Measurements from ENCODE around the gene POC1A.
"Not testable (repeated sequence)": the region's sequence is repeated elsewhere in the genome, so short reads cannot be mapped to it uniquely, and the experiment has no call there.

The POC1A gene

GRCh38 chr3:52183786-52184445, 29.7 kb upstream of the POC1A start:
- DNase-seq, result no peak

- no peak for DNase-seq
Observed at GRCh38 chr3:52182691-52183090, 28.5 kb upstream of the POC1A start.

GRCh38 chr3:52182196-52182595, 28.0 kb upstream of the POC1A start:
- DNase-seq, result peak; percentile 93

DNA sequence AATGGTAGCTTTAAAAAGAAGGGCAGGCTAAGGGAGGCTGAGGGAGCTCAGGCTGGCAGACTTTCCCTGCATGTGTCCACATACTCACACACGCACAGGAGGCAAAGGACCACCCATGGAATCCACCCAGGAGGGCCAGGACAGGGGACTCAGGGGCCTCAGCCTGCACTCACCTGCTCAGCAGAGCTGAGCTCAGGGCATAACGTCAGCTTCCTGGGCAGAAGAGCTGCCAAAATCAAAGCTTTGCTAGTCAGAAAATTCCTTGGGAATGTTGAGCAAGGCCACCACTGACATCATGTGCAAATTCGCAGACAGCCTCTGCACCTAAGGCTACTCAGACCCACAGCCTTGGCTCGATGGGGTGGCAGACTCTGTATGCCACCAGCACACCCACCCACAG, 27.3 kb upstream of the POC1A start:
- DNase-seq, result no peak

DNA sequence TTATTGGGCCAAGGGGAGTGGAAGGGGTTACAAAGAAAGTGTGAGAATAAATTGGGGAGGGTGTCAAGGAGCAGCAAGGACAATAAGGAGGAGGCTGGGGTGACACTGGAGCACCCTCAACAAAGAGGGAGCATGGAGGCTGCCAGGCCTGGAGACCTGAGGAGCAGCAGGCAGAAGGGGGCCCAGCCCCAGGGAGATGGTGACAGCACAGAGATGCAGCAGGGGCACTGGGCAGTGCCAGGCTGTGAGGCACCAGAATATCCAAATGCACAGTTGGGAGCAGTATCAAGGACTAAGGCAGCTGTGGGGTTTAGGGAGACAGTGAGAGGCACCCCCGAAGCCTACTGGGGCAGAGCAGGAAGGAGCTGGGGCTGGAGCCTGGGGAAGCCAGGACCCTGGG, 24.3 kb upstream of the POC1A start:
- no peak for DNase-seq

DNA sequence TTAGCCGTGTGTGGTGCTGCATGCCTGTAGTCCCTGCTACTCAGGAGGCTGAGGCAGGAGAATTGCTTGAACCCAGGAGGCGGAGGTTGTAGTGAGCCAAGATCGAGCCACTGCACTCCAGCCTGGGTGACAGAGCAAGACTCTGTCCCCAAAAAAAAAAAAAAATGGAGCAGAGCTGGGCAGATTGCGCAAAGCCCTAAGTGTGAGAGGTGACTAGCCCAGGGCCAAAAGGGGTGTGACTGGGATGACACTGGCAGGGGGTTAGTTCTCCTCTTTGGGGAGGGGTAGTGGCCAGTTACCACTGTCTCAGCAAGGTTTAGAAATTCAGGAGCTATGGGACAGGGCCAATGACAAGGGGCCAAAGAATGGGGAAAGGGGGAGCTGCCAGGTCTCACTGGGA, 23.9 kb upstream of the POC1A start:
- peak; percentile 31 for DNase-seq

DNA sequence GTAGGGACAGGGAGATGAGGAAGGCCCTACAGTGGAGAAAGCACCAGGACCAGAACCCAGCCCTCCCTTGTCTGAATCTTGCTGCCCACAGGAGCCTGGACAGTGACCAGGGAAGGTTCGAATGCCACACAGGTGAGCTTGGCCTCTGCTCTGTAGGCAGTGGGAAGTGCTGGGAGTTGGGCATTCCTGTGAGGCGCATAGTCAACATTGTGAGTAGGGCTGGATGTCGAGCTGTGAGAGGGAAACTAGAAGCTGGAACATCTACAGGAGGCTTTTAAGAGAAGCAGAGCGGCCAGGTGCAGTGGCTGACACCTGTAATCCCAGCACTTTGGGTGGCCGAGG, 23.4 kb upstream of the POC1A start:
- no peak for DNase-seq

DNA sequence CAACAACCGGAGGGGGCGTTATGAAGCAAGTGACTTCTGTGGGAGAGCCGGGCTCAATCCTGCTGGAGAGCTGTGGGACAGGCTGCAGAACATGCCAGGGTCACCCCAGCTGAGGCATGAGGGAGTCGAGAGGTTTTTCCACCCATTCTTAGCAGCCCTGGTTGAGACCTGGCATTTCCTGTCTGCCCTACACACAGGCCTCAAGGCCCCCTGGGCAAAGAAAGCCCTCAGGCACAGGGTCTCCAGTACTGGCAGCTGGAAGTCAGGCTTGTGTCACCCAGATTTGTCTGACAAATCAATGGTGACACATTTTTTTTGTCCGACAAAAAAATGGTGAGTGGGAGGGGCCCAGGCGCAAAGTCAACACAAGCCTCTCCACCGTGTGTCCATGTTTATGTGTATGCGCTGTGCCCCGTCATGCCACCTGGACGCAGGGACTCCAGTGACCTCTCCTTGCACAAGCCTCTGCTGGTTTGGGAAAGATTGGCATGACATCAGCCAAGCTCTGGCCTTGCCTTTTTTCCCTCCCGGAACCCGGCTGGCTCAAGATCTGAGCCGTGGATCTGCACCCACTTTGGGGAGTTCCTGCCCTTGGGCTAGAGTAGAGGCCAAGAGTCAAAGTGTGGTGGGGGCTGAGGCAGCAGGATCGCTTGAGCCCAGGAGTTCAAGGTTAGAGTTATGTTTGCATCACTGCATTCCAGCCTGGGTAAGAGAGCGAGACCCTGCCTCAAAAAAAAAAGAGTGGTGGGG, 22.9 kb upstream of the POC1A start:
- DNase-seq, result no peak

DNA sequence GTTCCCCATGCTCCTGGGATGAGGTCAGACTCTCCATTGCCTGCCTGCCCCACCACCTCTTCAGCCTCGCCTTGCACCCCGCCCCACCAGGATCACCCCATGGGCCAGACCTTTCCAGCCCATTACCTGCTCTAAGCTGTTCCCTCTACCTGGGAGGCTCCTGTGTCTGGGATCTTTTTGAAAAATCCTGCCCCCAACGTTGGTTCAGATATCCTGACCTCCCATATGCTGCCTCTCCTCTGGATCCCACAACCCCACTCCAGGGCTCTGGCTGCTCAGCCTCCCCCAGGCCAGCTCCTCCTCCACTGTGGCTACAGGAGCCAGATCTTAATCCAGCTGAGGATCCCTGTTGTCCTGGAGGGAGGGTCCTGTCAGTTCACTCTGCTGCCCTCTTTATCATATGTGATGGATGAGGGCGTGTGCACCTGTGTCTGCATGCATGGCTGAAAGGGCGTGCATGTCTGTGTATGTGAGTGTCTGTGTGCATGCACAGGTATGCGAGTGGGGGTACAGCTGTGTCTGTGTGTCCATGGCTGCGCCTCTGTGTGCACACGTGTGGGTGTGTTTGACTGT, 22.0 kb upstream of the POC1A start:
- DNase-seq, result no peak

DNA sequence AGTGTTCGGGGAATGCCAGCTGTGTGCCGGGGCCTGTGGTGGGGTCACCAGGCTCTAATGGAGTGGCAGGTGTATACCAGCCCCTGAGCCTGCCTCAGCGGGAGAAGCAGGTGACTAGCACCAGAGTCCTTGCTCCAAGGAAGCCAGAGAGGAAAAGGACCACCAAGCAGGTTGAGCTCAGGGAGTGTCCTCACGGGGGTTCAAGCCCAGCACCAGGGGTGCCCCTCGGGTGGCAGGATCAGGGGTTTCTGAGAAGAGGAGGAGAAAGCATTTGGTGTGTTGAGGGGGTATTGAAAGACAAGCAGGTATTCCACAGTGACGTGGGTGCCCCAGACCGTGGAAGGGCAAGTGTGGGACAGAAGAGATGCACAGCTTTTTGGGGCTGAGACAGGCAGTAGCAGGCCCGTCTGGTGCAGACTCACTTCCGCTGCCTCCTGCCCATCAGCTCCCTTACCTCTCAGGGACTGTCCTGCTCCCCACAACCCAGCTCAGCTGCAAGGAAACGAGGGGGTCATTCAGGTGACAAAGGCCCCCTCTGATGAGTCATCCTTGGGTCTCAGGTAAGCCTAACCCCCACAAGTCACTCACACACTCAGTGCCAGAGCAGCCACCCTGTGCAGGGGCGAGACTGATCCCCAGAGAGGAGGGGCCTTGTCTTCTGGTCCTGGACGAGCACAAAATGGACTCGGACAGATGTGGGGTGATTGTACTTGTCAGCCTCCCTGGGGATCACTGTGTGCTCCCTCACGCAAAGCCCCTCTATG, 21.4 kb upstream of the POC1A start:
- no peak for DNase-seq

GRCh38 chr3:52174896-52175295, 20.7 kb upstream of the POC1A start:
- DNase-seq, result no peak

DNA sequence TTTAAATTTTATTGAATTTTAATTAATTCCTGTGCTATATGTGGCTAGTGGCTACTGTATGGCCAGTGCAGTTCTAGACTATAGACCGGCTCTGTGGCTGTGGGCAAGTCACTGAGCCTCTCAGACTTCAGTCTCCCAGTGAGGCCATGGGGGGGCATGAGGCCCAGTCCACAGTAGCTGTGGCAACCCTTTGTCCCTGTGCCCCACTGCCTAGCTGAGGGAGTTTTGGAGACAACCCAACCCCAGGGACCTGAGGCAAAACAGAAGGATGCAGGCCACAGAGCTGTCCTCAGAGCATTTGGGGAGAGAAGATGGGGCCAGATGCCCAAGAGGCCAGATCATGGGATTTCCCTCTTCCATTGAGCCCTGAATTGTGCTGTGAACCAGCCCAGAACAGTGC, 18.9 kb upstream of the POC1A start:
- DNase-seq, result no peak

- DNase-seq, result no peak
Observed at GRCh38 chr3:52172262-52172757, 18.1 kb upstream of the POC1A start.

- DNase-seq, result no peak
Observed at GRCh38 chr3:52171514-52172261, 17.5 kb upstream of the POC1A start.

- DNase-seq, result not testable (repeated sequence)
Observed at GRCh38 chr3:52170217-52170616, 16.0 kb upstream of the POC1A start.

- no peak for DNase-seq
Observed at GRCh38 chr3:52167240-52167639, 13.0 kb upstream of the POC1A start.

GRCh38 chr3:52162250-52162872, 8.1 kb upstream of the POC1A start:
- DNase-seq, result no peak

DNA sequence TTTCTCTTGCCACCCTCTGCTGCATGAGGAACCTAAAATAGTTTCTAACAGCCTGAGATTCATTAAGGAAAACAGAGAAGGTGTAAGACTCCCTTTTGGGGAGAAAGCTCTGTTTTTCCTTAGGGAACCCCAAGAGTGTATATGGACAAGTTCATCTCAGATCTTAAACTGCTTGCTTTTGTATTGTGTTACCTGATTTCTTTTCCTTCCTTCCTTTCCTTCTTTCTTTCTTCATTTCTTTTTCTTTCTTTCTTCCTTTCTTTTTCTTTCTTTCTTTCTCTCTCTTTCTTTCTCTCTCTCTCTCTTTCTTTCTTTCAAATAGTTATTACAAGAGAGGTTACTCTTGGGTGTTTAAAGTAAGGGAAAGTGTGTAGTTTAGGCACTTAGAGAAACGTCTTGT, 5.3 kb upstream of the POC1A start:
- DNase-seq, result no peak

- no peak for DNase-seq
Observed at GRCh38 chr3:52155912-52156311, 1.7 kb upstream of the POC1A start.

- DNase-seq, result peak; percentile 55
Observed at GRCh38 chr3:52153389-52154096, 680 bp downstream of the POC1A start.

- not testable (repeated sequence) for DNase-seq
Observed at GRCh38 chr3:52151991-52152390, 2.2 kb downstream of the POC1A start.

DNA sequence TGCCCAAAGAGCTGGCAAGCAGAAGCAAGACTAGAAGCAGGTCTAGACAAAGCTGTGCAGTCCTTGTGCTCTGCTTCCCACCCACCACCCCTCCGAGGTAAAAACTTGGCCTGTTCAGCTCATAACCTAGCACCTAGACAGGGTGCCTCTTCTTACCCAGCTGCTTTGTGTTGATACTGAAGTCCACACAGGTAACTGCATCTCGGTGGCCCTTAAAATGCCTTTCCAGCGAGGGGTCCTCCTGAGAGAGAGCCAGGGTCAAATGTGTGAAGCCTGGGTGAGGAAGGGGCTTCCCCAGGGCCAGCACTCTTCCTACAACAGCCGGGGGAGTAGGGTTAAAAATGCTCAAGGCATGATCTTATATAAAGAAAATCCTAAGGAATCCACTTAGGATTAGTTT, 3.4 kb downstream of the POC1A start:
- no peak for DNase-seq

Data from hematopoietic multipotent progenitor cell treated with erythropoietin and hydrocortisone succinate and interleukin-3 and kit ligand, for 4 days (in vitro differentiated cells).